H7 (cell line): ENCODE measurements around the gene CPB1. TPM values are rescaled to one million over a fixed set of nuclear protein-coding genes. Genes with fewer than 3 reads are reported as not detected.

Experiments
- DNase-seq: peaks from one replicate; pipeline ENCODE4 v3.0.0; 2012
- H3K27me3 ChIP-seq: 2 replicates; pipeline ENCODE4 v1.6.0; 2011; ENCODE audit warnings: mild to moderate bottlenecking, low read length; ENCODE audit not compliant: control insufficient read depth, insufficient read depth
- H3K36me3 ChIP-seq: replicated peaks from 2 replicates; pipeline ENCODE4 v1.5.1; 2011; ENCODE audit warnings: low read length; ENCODE audit not compliant: control insufficient read depth, insufficient read depth
- H3K4me3 ChIP-seq: 2 replicates; pipeline ENCODE4 v1.5.1; 2011; ENCODE audit warnings: low read depth, mild to moderate bottlenecking, control low read depth, low read length, moderate library complexity; ENCODE audit not compliant: insufficient read depth
- total RNA-seq: library from RNA; depleted of rRNA; stranded (reverse); fragments of >200 nt; shearing (Covaris generic); gene quantifications from 2 replicates; pipeline ENCODE4 v1.2.3, GENCODE V29; 2014

Gene CPB1
- total RNA-seq, 1 experiment from 2014 or later = 0.07 TPM

GRCh38 chr3:148816427-148816826, 11.2 kb upstream of the CPB1 start:
- Histone ChIP-seq H3K4me3 (no peak overlapping the region), H3K36me3 (no peaks in the 10 kb centered on the region), H3K27me3 (no peaks in the 10 kb centered on the region)
- DNase-seq = no peak

- DNase-seq = no peak
- Histone ChIP-seq H3K36me3 (no peaks in the 10 kb centered on the region), H3K27me3 (no peaks in the 10 kb centered on the region), H3K4me3 (no peak overlapping the region)
Measured at GRCh38 chr3:148816981-148817525, 10.6 kb upstream of the CPB1 start.

GRCh38 chr3:148820361-148821245, 7.0 kb upstream of the CPB1 start:
- DNase-seq = no peak
- Histone ChIP-seq H3K36me3 (no peaks in the 10 kb centered on the region), H3K4me3 (no peak overlapping the region), H3K27me3 (no peaks in the 10 kb centered on the region)

- DNase-seq = no peak
- H3K4me3 ChIP-seq = no peak overlapping the region
- no peaks in the 10 kb centered on the region for H3K27me3 ChIP-seq
- no peaks in the 10 kb centered on the region for H3K36me3 ChIP-seq
Measured at GRCh38 chr3:148823026-148823425, 4.6 kb upstream of the CPB1 start.

- no peaks in the 10 kb centered on the region for H3K36me3 ChIP-seq
- H3K27me3 ChIP-seq = no peaks in the 10 kb centered on the region
- DNase-seq = no peak
- H3K4me3 ChIP-seq = no peak overlapping the region
Measured at GRCh38 chr3:148825476-148825875, 2.1 kb upstream of the CPB1 start.

- no peaks in the 10 kb centered on the region for H3K27me3 ChIP-seq
- no peaks in the 10 kb centered on the region for H3K36me3 ChIP-seq
- DNase-seq = no peak
- H3K4me3 ChIP-seq = no peak overlapping the region
Measured at GRCh38 chr3:148828136-148828690, 602 bp downstream of the CPB1 start.

GRCh38 chr3:148829926-148830325, 2.3 kb downstream of the CPB1 start:
- no peak for DNase-seq
- H3K27me3 ChIP-seq = no peaks in the 10 kb centered on the region
- no peak overlapping the region for H3K4me3 ChIP-seq
- no peaks in the 10 kb centered on the region for H3K36me3 ChIP-seq

GRCh38 chr3:148833223-148833622, 5.6 kb downstream of the CPB1 start:
- Histone ChIP-seq H3K36me3 (no peaks in the 10 kb centered on the region), H3K27me3 (no peaks in the 10 kb centered on the region), H3K4me3 (no peak overlapping the region)
- no peak for DNase-seq

- H3K4me3 ChIP-seq = no peak overlapping the region
- H3K27me3 ChIP-seq = no peaks in the 10 kb centered on the region
- no peak for DNase-seq
- H3K36me3 ChIP-seq = no peaks in the 10 kb centered on the region
Measured at GRCh38 chr3:148839805-148840204, 12.2 kb downstream of the CPB1 start.

- no peak for DNase-seq
- Histone ChIP-seq H3K4me3 (no peak overlapping the region), H3K27me3 (no peaks in the 10 kb centered on the region), H3K36me3 (no peaks in the 10 kb centered on the region)
Measured at GRCh38 chr3:148840451-148840850, 12.8 kb downstream of the CPB1 start.

- DNase-seq = no peak
- Histone ChIP-seq H3K4me3 (no peak overlapping the region), H3K27me3 (no peaks in the 10 kb centered on the region), H3K36me3 (no peaks in the 10 kb centered on the region)
Measured at GRCh38 chr3:148845756-148846395, 18.3 kb downstream of the CPB1 start.

- Histone ChIP-seq H3K27me3 (no peaks in the 10 kb centered on the region), H3K4me3 (no peak overlapping the region)
- no peak for DNase-seq
Measured at GRCh38 chr3:148847351-148847750, 19.7 kb downstream of the CPB1 start.

GRCh38 chr3:148848410-148848809, 20.8 kb downstream of the CPB1 start:
- H3K36me3 ChIP-seq = no peaks in the 10 kb centered on the region

More at GRCh38 chr3:148847351-148847750, 19.7 kb downstream of the CPB1 start:
- H3K36me3 ChIP-seq = no peaks in the 10 kb centered on the region

GRCh38 chr3:148852271-148852992, 24.8 kb downstream of the CPB1 start:
- no peak for DNase-seq
- H3K4me3 ChIP-seq = no peak overlapping the region
- H3K27me3 ChIP-seq = no peaks in the 10 kb centered on the region
- no peaks in the 10 kb centered on the region for H3K36me3 ChIP-seq

More at GRCh38 chr3:148848410-148848809, 20.8 kb downstream of the CPB1 start:
- no peak for DNase-seq
- no peaks in the 10 kb centered on the region for H3K27me3 ChIP-seq
- H3K4me3 ChIP-seq = no peak overlapping the region
